ENCODE measurements around the gene BDKRB2. TPM values are rescaled to one million over a fixed set of nuclear protein-coding genes. Genes with fewer than 3 reads are reported as not detected.

Gene BDKRB2
- total RNA-seq, 2 experiments from 2014 or later, result not detected

DNA sequence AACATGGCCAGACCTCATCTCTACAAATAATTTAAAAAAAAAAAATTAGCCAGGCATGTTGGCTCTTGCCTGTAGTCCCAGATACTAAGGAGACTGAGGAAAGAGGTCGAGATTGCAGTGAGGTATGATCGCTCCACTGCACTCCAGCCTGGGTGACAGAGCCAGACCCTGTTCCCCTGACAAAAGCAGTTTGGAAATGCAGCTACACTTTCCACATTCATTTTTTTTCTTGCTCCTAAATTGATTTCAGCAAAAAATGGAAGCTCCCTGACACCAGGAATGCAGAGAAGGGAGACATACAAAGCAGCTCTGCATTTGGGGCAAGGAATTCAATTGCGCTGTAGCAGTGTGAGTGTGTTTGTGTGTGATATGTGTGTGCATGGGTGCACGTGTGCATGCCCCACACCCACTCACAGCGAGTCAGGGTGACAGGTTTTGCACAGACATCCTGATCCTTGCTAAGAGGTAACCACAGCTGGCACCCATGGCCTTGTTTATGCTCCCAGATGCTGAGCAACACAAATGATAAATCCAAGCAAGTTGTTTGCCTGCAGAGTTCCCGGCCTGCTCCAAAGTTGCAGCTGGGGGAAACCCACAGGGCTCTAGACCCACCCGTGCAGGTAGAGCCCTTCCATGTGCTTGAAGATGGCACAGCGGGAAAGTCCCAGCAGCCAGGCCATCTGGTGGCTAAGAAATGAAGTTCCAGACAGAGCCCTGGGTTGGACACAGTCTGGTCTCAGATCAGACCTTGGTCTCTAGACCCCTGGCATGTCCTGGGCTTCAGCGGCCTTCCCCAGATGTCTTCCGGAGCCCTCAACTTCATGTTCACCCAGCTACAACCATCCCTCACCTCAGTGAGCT lies 25.9 kb upstream of the BDKRB2 start:
- POLR2A ChIA-PET, result no interaction called here
- peaks cover 11% of the 10 kb centered on the region for H3K4me1 Mint-ChIP-seq
- no peaks in the 10 kb centered on the region for H3K36me3 Mint-ChIP-seq (ENCODE audit: low read depth)
- H3K9me3 Mint-ChIP-seq (ENCODE audit: low read depth), result no peaks in the 10 kb centered on the region
- intact Hi-C loops (cut with DNase I, micrococcal nuclease), result no loop called here
- ATAC-seq (peak; percentile 55), DNase-seq (peak; percentile 42)
- CTCF ChIA-PET, result interaction anchor here (0.8 to 1.3 kb wide), 2 partner anchors 10 to 64 kb away, joined by 3 read pairs; no protein-coding TSS in a partner anchor
- H3K27ac Mint-ChIP-seq, result no peak overlapping the region
- H3K4me3 Mint-ChIP-seq, result no peak overlapping the region
- H3K27me3 Mint-ChIP-seq, result peaks cover 1% of the 10 kb centered on the region

DNA sequence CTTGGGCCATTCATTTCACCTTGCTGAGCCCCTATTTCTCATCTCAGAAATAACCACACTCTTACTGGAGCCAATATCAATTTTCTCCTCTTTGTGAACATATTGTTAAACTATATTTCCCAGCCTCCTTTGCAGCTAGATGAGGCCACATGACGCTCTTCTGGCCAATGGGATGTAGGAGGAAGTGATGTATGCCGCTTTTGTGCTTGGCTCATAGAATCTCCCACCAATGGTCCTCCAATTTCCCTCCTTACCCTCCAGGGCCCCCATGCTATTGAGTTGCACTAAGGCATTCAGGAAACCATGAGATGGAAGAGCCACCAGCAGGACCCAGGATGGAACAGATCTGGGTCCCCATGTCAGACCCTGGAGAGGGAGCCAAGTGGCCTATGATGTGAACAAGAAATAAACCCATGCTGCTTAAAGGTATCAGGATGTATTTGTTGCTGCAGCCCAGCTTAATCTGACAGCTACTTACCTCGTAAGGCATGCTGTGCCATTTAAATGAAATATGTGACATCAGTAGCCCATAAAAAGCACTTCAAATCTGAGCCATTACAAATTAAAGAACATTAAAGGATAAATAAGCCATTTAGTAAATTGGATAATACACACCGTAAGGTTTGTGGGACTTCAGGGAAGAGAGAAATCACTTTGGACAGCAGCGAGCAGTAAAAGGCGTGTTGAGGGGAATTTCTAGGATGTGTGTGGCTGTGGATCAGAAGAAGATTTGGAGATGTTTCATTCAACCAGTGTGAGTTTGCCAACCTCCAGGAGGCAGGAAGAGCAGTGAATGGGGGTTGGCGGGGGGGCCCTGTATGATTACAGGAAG lies 24.4 kb upstream of the BDKRB2 start:
- Mint-ChIP-seq H3K27ac (no peak overlapping the region), H3K4me3 (no peak overlapping the region), H3K36me3 (ENCODE audit: low read depth) (no peaks in the 10 kb centered on the region), H3K4me1 (peaks cover 11% of the 10 kb centered on the region), H3K27me3 (peaks cover 1% of the 10 kb centered on the region), H3K9me3 (ENCODE audit: low read depth) (no peaks in the 10 kb centered on the region)
- intact Hi-C loops (cut with DNase I, micrococcal nuclease), result no loop called here
- no peak for DNase-seq
- CTCF ChIA-PET, result interaction anchor here (1.0 to 1.3 kb wide), 2 partner anchors 11 to 29 kb away, joined by 3 read pairs; no protein-coding TSS in a partner anchor
- ATAC-seq, result no peak
- POLR2A ChIA-PET, result no interaction called here

GRCh38 chr14:96181186-96182056 lies 23.2 kb upstream of the BDKRB2 start:
- no peak overlapping the region for H3K27ac Mint-ChIP-seq
- H3K9me3 Mint-ChIP-seq (ENCODE audit: low read depth), result no peaks in the 10 kb centered on the region
- H3K4me1 Mint-ChIP-seq, result peaks cover 11% of the 10 kb centered on the region
- intact Hi-C loops (cut with DNase I, micrococcal nuclease), result no loop called here
- DNase-seq (no peak), ATAC-seq (no peak)
- CTCF ChIA-PET, result interaction anchor here (1.0 kb wide), 1 partner anchor 30 kb away, joined by 3 read pairs; no protein-coding TSS in a partner anchor
- H3K4me3 Mint-ChIP-seq, result no peak overlapping the region
- H3K27me3 Mint-ChIP-seq, result peaks cover 2% of the 10 kb centered on the region
- no peaks in the 10 kb centered on the region for H3K36me3 Mint-ChIP-seq (ENCODE audit: low read depth)
- POLR2A ChIA-PET, result no interaction called here

DNA sequence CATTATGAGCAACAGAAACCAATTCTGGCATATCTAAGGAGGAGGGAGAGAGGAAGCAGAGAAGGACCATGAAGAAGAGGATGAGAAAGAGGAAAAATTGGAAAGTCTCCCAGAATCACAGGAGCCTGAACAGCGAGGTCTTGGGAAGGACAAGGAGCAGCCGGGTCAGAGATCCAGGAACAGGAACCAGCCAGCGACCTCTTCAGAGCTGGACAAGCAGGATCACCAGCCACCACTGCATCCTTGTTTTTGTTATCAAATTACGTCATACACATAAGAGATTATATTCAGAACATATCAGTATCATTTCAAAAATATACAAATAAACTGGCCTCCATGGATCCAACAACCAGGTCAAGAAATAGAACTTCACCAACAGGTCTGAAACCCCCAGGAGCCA lies 22.1 kb upstream of the BDKRB2 start:
- ChIA-PET CTCF (no interaction called here), POLR2A (no interaction called here)
- no peaks in the 10 kb centered on the region for H3K36me3 Mint-ChIP-seq (ENCODE audit: low read depth)
- no peak overlapping the region for H3K4me3 Mint-ChIP-seq
- H3K27ac Mint-ChIP-seq, result no peak overlapping the region
- DNase-seq, result no peak
- H3K4me1 Mint-ChIP-seq, result peaks cover 10% of the 10 kb centered on the region
- H3K27me3 Mint-ChIP-seq, result peaks cover 4% of the 10 kb centered on the region
- ATAC-seq, result no peak
- H3K9me3 Mint-ChIP-seq (ENCODE audit: low read depth), result no peaks in the 10 kb centered on the region
- intact Hi-C loops (cut with DNase I, micrococcal nuclease), result no loop called here

DNA sequence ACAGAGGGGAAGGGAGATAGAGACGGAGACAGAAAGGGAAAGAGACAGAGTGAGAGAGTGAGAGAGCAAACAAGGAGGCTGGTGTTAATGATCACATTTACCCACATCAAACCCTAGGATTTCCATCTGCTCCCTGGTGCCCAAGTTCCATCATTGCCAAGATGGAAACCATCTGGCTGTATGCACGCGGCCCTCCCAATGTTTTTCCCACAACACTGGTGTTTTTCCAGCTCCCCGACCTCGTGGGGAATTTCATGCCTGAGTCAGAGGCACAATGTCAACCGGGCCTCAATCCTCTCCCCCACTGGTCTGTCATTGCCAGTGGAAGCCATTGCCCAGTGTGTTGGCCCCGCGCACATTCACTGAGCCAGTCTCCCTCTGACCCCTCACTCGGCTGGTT lies 19.9 kb upstream of the BDKRB2 start:
- no peak for DNase-seq
- Mint-ChIP-seq H3K36me3 (ENCODE audit: low read depth) (no peaks in the 10 kb centered on the region), H3K4me1 (peaks cover 3% of the 10 kb centered on the region), H3K9me3 (ENCODE audit: low read depth) (no peaks in the 10 kb centered on the region), H3K27me3 (peaks cover 13% of the 10 kb centered on the region), H3K4me3 (no peak overlapping the region), H3K27ac (no peak overlapping the region)
- ChIA-PET POLR2A (no interaction called here), CTCF (no interaction called here)
- no peak for ATAC-seq
- intact Hi-C loops (cut with DNase I, micrococcal nuclease), result no loop called here

- peaks cover 3% of the 10 kb centered on the region for H3K4me1 Mint-ChIP-seq
- ChIA-PET POLR2A (no interaction called here), CTCF (interaction anchor here (0.5 kb wide), 1 partner anchor 413 kb away, joined by 3 read pairs; no protein-coding TSS in a partner anchor)
- DNase-seq (no peak), ATAC-seq (no peak)
- no peak overlapping the region for H3K27ac Mint-ChIP-seq
- peaks cover 15% of the 10 kb centered on the region for H3K27me3 Mint-ChIP-seq
- intact Hi-C loops (cut with DNase I, micrococcal nuclease), result no loop called here
- no peak overlapping the region for H3K4me3 Mint-ChIP-seq
- H3K36me3 Mint-ChIP-seq (ENCODE audit: low read depth), result no peaks in the 10 kb centered on the region
- H3K9me3 Mint-ChIP-seq (ENCODE audit: low read depth), result no peaks in the 10 kb centered on the region
These were observed 17.2 kb upstream of the BDKRB2 start for GRCh38 chr14:96187216-96188031.

GRCh38 chr14:96189281-96189711 lies 15.3 kb upstream of the BDKRB2 start:
- intact Hi-C loops (cut with DNase I, micrococcal nuclease), result no loop called here
- Mint-ChIP-seq H3K27me3 (peaks cover 15% of the 10 kb centered on the region), H3K4me3 (no peak overlapping the region), H3K9me3 (ENCODE audit: low read depth) (no peaks in the 10 kb centered on the region), H3K4me1 (peaks cover 3% of the 10 kb centered on the region), H3K27ac (no peak overlapping the region), H3K36me3 (ENCODE audit: low read depth) (no peaks in the 10 kb centered on the region)
- ATAC-seq (no peak), DNase-seq (no peak)
- POLR2A ChIA-PET, result no interaction called here
- CTCF ChIA-PET, result interaction anchor here (0.9 kb wide), 1 partner anchor 18 kb away, joined by 3 read pairs; no protein-coding TSS in a partner anchor

DNA sequence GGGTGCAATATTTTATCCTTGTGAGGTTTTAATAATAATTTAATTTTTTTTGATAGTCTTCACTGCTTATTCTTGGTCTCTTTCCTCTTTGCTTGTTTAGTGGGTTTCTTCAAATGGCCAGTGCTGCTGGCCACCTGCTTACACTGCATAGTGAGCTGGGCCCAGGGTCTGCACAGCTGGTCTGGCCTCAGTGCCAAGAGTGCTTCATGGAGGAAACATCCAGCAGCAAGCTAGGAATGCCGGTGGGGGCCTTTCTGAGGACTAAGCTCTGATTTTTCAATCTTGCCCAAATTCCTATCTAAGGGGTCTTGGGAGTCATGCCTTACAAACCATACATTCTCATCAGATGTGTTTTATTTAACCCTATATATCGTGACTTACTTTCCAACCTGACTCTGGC lies 13.3 kb upstream of the BDKRB2 start:
- no peak for DNase-seq
- no peak for ATAC-seq
- Mint-ChIP-seq H3K9me3 (ENCODE audit: low read depth) (peaks cover under 1% of the 10 kb centered on the region), H3K27ac (no peak overlapping the region), H3K4me3 (no peak overlapping the region), H3K4me1 (peaks cover 3% of the 10 kb centered on the region), H3K36me3 (ENCODE audit: low read depth) (no peaks in the 10 kb centered on the region), H3K27me3 (peaks cover 15% of the 10 kb centered on the region)
- intact Hi-C loops (cut with DNase I, micrococcal nuclease), result no loop called here
- ChIA-PET POLR2A (no interaction called here), CTCF (no interaction called here)

DNA sequence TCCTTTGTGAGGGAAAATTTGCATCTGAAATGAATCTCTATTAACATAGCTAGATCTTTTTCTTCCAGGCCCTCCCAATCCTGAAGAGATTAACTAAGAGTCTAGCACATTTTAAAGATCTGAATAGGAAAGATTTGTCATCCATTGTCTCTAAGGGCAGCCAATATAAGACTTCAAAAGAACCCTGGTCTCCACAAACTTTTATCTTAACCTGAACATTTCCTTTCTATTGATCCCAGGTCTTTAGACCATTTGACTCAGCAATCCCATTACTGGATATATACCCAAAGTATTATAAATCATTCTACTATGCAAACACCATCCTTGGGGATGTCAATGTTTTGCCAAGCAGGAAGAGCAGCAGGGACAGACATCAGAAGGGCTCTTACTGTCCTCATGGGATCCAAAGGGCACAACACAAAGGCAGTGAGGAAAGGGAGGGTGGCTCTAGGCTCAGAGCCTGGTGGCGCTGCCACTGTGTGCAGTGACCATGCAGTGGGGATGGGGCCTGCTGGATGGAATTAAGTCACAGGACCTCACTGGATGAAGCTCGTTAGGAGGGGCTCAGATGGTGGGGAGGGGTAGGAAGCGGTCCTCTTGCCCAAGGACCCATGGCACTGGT lies 12.7 kb upstream of the BDKRB2 start:
- intact Hi-C loops (cut with DNase I, micrococcal nuclease), result no loop called here
- no peaks in the 10 kb centered on the region for H3K36me3 Mint-ChIP-seq (ENCODE audit: low read depth)
- no peak overlapping the region for H3K27ac Mint-ChIP-seq
- CTCF ChIA-PET, result interaction anchor here (1.1 kb wide), 1 partner anchor 24 kb away, joined by 3 read pairs; no protein-coding TSS in a partner anchor
- no peak overlapping the region for H3K4me3 Mint-ChIP-seq
- H3K4me1 Mint-ChIP-seq, result peaks cover 3% of the 10 kb centered on the region
- peaks cover 11% of the 10 kb centered on the region for H3K27me3 Mint-ChIP-seq
- no peak for DNase-seq
- POLR2A ChIA-PET, result no interaction called here
- peaks cover 4% of the 10 kb centered on the region for H3K9me3 Mint-ChIP-seq (ENCODE audit: low read depth)
- ATAC-seq, result no peak

GRCh38 chr14:96192975-96193805 lies 11.4 kb upstream of the BDKRB2 start:
- H3K27me3 Mint-ChIP-seq, result peaks cover 11% of the 10 kb centered on the region
- H3K4me3 Mint-ChIP-seq, result no peak overlapping the region
- H3K4me1 Mint-ChIP-seq, result peaks cover 4% of the 10 kb centered on the region
- peaks cover 5% of the 10 kb centered on the region for H3K9me3 Mint-ChIP-seq (ENCODE audit: low read depth)
- ChIA-PET POLR2A (no interaction called here), CTCF (no interaction called here)
- no peaks in the 10 kb centered on the region for H3K36me3 Mint-ChIP-seq (ENCODE audit: low read depth)
- H3K27ac Mint-ChIP-seq, result no peak overlapping the region
- ATAC-seq (no peak), DNase-seq (no peak)
- intact Hi-C loops (cut with DNase I, micrococcal nuclease), result no loop called here
